Thymus (tissue), 14 donors: ENCODE data around the gene TCEAL7. TPM values are rescaled to one million over a fixed set of nuclear protein-coding genes. Genes with fewer than 3 reads are reported as not detected.
"Not testable (repeated sequence)": the region's sequence is repeated elsewhere in the genome, so short reads cannot be mapped to it uniquely, and the experiment has no call there.

ENCODE experiments used
- DNase-seq, 9 donors: peaks; one replicate each; pipeline ENCODE4 v3.0.0-alpha.2; 2013; ENCODE audit warnings: low spot score in 9 of 9, low read depth in 6 of 9, missing footprints in 1 of 9
- H3K27ac ChIP-seq, 2 donors: one replicate each; pipeline ENCODE4 v1.5.1; 2013; ENCODE audit warnings: control low read depth in 1 of 2, low read depth in 1 of 2, low read length in 1 of 2, mild to moderate bottlenecking in 1 of 2, moderate library complexity in 1 of 2
- H3K27me3 ChIP-seq, 2 donors: one replicate each; pipeline ENCODE4 v1.5.1; 2013; ENCODE audit warnings: low read length in 1 of 2; ENCODE audit not compliant: control insufficient read depth in 2 of 2, insufficient read depth in 1 of 2
- H3K36me3 ChIP-seq, 2 donors: one replicate each; pipeline ENCODE4 v1.5.1; 2013; ENCODE audit warnings: low read length in 1 of 2, mild to moderate bottlenecking in 1 of 2, moderate library complexity in 1 of 2; ENCODE audit not compliant: control insufficient read depth in 2 of 2, insufficient read depth in 2 of 2
- H3K4me1 ChIP-seq, 2 donors: one replicate each; pipeline ENCODE4 v1.5.1; 2013; ENCODE audit warnings: low read length in 2 of 2; ENCODE audit not compliant: control insufficient read depth in 2 of 2, insufficient read depth in 2 of 2
- H3K4me3 ChIP-seq, 2 donors: one replicate each; pipeline ENCODE4 v1.5.1; 2013; ENCODE audit warnings: low read length in 2 of 2, control low read depth in 1 of 2, mild to moderate bottlenecking in 1 of 2
- H3K9me3 ChIP-seq, 2 donors: one replicate each; pipeline ENCODE4 v1.5.1; 2013; ENCODE audit warnings: low read length in 1 of 2, mild to moderate bottlenecking in 1 of 2; ENCODE audit not compliant: control insufficient read depth in 2 of 2, insufficient read depth in 1 of 2
- WGBS: extraction: QIAGEN DNeasy Blood & Tissue Kit; methylation state at CpG from one replicate; pipeline ENCODE4 v1.1.7; 2013; 5-methylcytosine and 5-hydroxymethylcytosine counted together
- long read RNA-seq, 10 donors: transcript quantifications; one replicate each; lab custom pipeline, GENCODE V29; 2026
- polyA plus RNA-seq: library from polyadenylated mRNA; stranded (reverse); fragments of 200-250 nt; gene quantifications from one replicate; pipeline ENCODE4 v1.2.3, GENCODE V29; 2013
- total RNA-seq: library from RNA; stranded (reverse); fragments of 120-200 nt; gene quantifications from one replicate; pipeline ENCODE4 v1.2.4, GENCODE V29; 2013
- donor health status: healthy.

Gene TCEAL7
- total RNA-seq = 6.1 TPM
- polyA plus RNA-seq = 18.6 TPM
- long read RNA-seq, donor 1 = 0 reads
- long read RNA-seq, donor 2, partial matches to known transcripts = 0 of 5 reads
- long read RNA-seq, donor 2, other reads (novel, unspliced or antisense) = 0 of 5 reads
- long read RNA-seq, donor 3, transcript TCEAL7-202 (3 exons, 852 nt) = major isoform, 6 of 15 reads
- long read RNA-seq, donor 3, partial matches to known transcripts = 6 of 15 reads
- long read RNA-seq, donor 3, other reads (novel, unspliced or antisense) = 0 of 15 reads
- long read RNA-seq, donor 4, partial matches to known transcripts = 0 of 1 reads
- long read RNA-seq, donor 4, other reads (novel, unspliced or antisense) = 0 of 1 reads
- long read RNA-seq, donor 5, transcript TCEAL7-202 (3 exons, 852 nt) = major isoform, 7 of 11 reads
- long read RNA-seq, donor 5, partial matches to known transcripts = 0 of 11 reads
- long read RNA-seq, donor 5, other reads (novel, unspliced or antisense) = 0 of 11 reads
- long read RNA-seq, donor 6, transcript TCEAL7-202 (3 exons, 852 nt) = major isoform, 7 of 13 reads
- long read RNA-seq, donor 6, transcript TCEAL7-201 (3 exons, 1,177 nt) = minor isoform, 6 of 13 reads
- long read RNA-seq, donor 6, partial matches to known transcripts = 0 of 13 reads
- long read RNA-seq, donor 6, other reads (novel, unspliced or antisense) = 0 of 13 reads
- long read RNA-seq, donor 7, partial matches to known transcripts = 0 of 5 reads
- long read RNA-seq, donor 7, other reads (novel, unspliced or antisense) = 0 of 5 reads
- long read RNA-seq, donor 8, partial matches to known transcripts = 0 of 2 reads
- long read RNA-seq, donor 8, other reads (novel, unspliced or antisense) = 0 of 2 reads
- long read RNA-seq, donor 9, partial matches to known transcripts = 0 of 2 reads
- long read RNA-seq, donor 9, other reads (novel, unspliced or antisense) = 0 of 2 reads
- long read RNA-seq, donor 10, partial matches to known transcripts = 25 of 28 reads
- long read RNA-seq, donor 10, other reads (novel, unspliced or antisense) = 0 of 28 reads

GRCh38 chrX:103329991-103330390 is at the start of gene TCEAL7:
TSS of gene TCEAL7 (plus strand) at chrX:103330239. CDS start at chrX:103331404, 1,165 bp downstream.
- no peaks in the 10 kb centered on the region for H3K36me3 ChIP-seq
- H3K27me3 ChIP-seq = peaks cover 0 to 28% of the 10 kb centered on the region in 2 donors
- H3K9me3 ChIP-seq = no peaks in the 10 kb centered on the region
- WGBS = 52% methylated on average over 11 of the region's 11 CpGs
- no peak for DNase-seq
- no peaks in the 10 kb centered on the region for H3K4me1 ChIP-seq
- H3K4me3 ChIP-seq = no peak within 1 kb of the TSS
- no peak within 1 kb of the TSS for H3K27ac ChIP-seq

GRCh38 chrX:103293118-103293517 is 36.9 kb upstream of the TCEAL7 start:
- Histone ChIP-seq H3K36me3 (no peaks in the 10 kb centered on the region), H3K4me1 (no peaks in the 10 kb centered on the region), H3K4me3 (no peak overlapping the region), H3K9me3 (no peaks in the 10 kb centered on the region), H3K27ac (no peak overlapping the region), H3K27me3 (no peaks in the 10 kb centered on the region)
- 98% methylated on average over 2 of the region's 2 CpGs for WGBS
- DNase-seq = no peak

- Histone ChIP-seq H3K4me1 (no peaks in the 10 kb centered on the region), H3K9me3 (no peaks in the 10 kb centered on the region), H3K27ac (no peak overlapping the region), H3K27me3 (no peaks in the 10 kb centered on the region), H3K4me3 (no peak overlapping the region), H3K36me3 (no peaks in the 10 kb centered on the region)
- DNase-seq = no peak
These were observed 25.3 kb upstream of the TCEAL7 start for GRCh38 chrX:103304705-103305104.

GRCh38 chrX:103305666-103306065 is 24.4 kb upstream of the TCEAL7 start:
- not testable (repeated sequence) for DNase-seq, H3K27me3 ChIP-seq, H3K4me3 ChIP-seq, H3K9me3 ChIP-seq, H3K36me3 ChIP-seq, H3K4me1 ChIP-seq, H3K27ac ChIP-seq
- 98% methylated on average over 4 of the region's 4 CpGs for WGBS

- Histone ChIP-seq H3K9me3 (no peaks in the 10 kb centered on the region), H3K27ac (no peak overlapping the region)
These were observed 20.0 kb upstream of the TCEAL7 start for GRCh38 chrX:103309860-103310554.

GRCh38 chrX:103310555-103311398 is 19.3 kb upstream of the TCEAL7 start, which contains the start of gene BEX2:
TSS of gene BEX2 (minus strand) at chrX:103310990. CDS start at chrX:103309976, 1,014 bp downstream.
- H3K36me3 ChIP-seq = no peaks in the 10 kb centered on the region
- H3K9me3 ChIP-seq = no peaks in the 10 kb centered on the region
- H3K27me3 ChIP-seq = peaks cover 0 to 10% of the 10 kb centered on the region in 2 donors
- WGBS = 2% methylated on average over 51 of the region's 52 CpGs
- peak; percentile 31 to 85 (median 56) for DNase-seq
- no peak within 1 kb of the TSS for H3K27ac ChIP-seq
- H3K4me3 ChIP-seq = peak within 1 kb of the TSS; percentile 46 to 72
- H3K4me1 ChIP-seq = no peaks in the 10 kb centered on the region

More at GRCh38 chrX:103309860-103310554, 20.0 kb upstream of the TCEAL7 start:
- 19% methylated on average over 32 of the region's 32 CpGs for WGBS
- Histone ChIP-seq H3K27me3 (peaks cover 0 to 10% of the 10 kb centered on the region in 2 donors), H3K36me3 (no peaks in the 10 kb centered on the region), H3K4me3 (peak overlapping the region; percentile 46 to 72), H3K4me1 (no peaks in the 10 kb centered on the region)
- DNase-seq = peak in 2 of 9 donors; percentile 0 to 5

GRCh38 chrX:103311399-103311780 is 18.6 kb upstream of the TCEAL7 start:
- Histone ChIP-seq H3K9me3 (no peaks in the 10 kb centered on the region), H3K36me3 (no peaks in the 10 kb centered on the region), H3K27ac (no peak overlapping the region), H3K4me1 (no peaks in the 10 kb centered on the region), H3K27me3 (peaks cover 0 to 10% of the 10 kb centered on the region in 2 donors), H3K4me3 (no peak overlapping the region)
- WGBS = 90% methylated on average over 3 of the region's 3 CpGs
- no peak for DNase-seq

- Histone ChIP-seq H3K4me1 (no peaks in the 10 kb centered on the region), H3K36me3 (no peaks in the 10 kb centered on the region), H3K4me3 (no peak overlapping the region), H3K27me3 (peaks cover 0 to 28% of the 10 kb centered on the region in 2 donors), H3K27ac (no peak overlapping the region), H3K9me3 (no peaks in the 10 kb centered on the region)
- WGBS = 30% methylated on average over 21 of the region's 21 CpGs
- no peak for DNase-seq
These were observed 746 bp downstream of the TCEAL7 start for GRCh38 chrX:103330681-103331288.
